WTC11 (cell line): ENCODE results near the gene XRCC1. TPM values are rescaled to one million over a fixed set of nuclear protein-coding genes. Genes with fewer than 3 reads are reported as not detected.

Source experiments
- ATAC-seq: fragments of 200-7000 bp; cut with Tn5 transposase; 2 replicates; pipeline ENCODE4 v1.10.0; 2021; ENCODE audit warnings: mild to moderate bottlenecking, moderate library complexity
- CTCF ChIA-PET: fragments of 300-600 bp; sonication (Branson Sonifier 250); formaldehyde crosslinking; loops from one replicate; lab custom pipeline; 2021; ENCODE audit warnings: antibody characterized with exemption; lab: Charles Lee
- POLR2A ChIA-PET: fragments of 350-600 bp; sonication (Branson Sonifier 250); formaldehyde crosslinking; loops from one replicate; lab custom pipeline; 2021; ENCODE audit warnings: antibody characterized with exemption; lab: Charles Lee
- DNase-seq: peaks from one replicate; pipeline ENCODE4 v3.0.0; 2021; ENCODE audit warnings: low spot score
- H3K27ac Mint-ChIP-seq: 2 replicates; pipeline ENCODE4 v1.8.0; 2021; ENCODE audit warnings: mixed read lengths
- H3K27me3 Mint-ChIP-seq: 2 replicates; pipeline ENCODE4 v1.8.0; 2021; ENCODE audit warnings: low read depth, mild to moderate bottlenecking, moderate library complexity, mixed read lengths
- H3K36me3 Mint-ChIP-seq: 2 replicates; pipeline ENCODE4 v1.8.0; 2021; ENCODE audit warnings: mixed read lengths
- H3K4me1 Mint-ChIP-seq: 2 replicates; pipeline ENCODE4 v1.8.0; 2022; ENCODE audit warnings: mixed read lengths
- H3K4me3 Mint-ChIP-seq: 2 replicates; pipeline ENCODE4 v1.8.0; 2021; ENCODE audit warnings: mild to moderate bottlenecking, moderate library complexity, mixed read lengths
- H3K9me3 Mint-ChIP-seq: 2 replicates; pipeline ENCODE4 v1.8.0; 2021; ENCODE audit warnings: mixed read lengths
- AR ChIP-seq: fragments of 250-450 bp; sonication (Bioruptor Pico); IDR thresholded peaks from 2 replicates; pipeline ENCODE4 v1.9.0; 2021; ENCODE audit warnings: mild to moderate bottlenecking
- CTCF ChIP-seq: fragments of 200-600 bp; IDR thresholded peaks from 2 replicates; pipeline ENCODE4 v1.8.0; 2022; ENCODE audit warnings: antibody characterized with exemption
- ERG ChIP-seq: fragments of 250-450 bp; sonication (Bioruptor Pico); IDR thresholded peaks from 2 replicates; pipeline ENCODE4 v1.8.0; 2021; ENCODE audit warnings: mild to moderate bottlenecking
- NFYB ChIP-seq: sonication (generic); formaldehyde crosslinking; conservative IDR thresholded peaks from 2 replicates; pipeline ENCODE4 v1.8.0; 2022; ENCODE audit warnings: low read depth, missing genetic modification reagents
- OVOL2 ChIP-seq: fragments of 250-450 bp; sonication (Bioruptor Pico); IDR thresholded peaks from 2 replicates; pipeline ENCODE4 v1.9.0; 2021; ENCODE audit warnings: mild to moderate bottlenecking, borderline replicate concordance
- PRRX2 ChIP-seq: fragments of 250-450 bp; sonication (Bioruptor Pico); IDR thresholded peaks from 2 replicates; pipeline ENCODE4 v1.8.0; 2021; ENCODE audit warnings: mild to moderate bottlenecking
- SMAD3 ChIP-seq: sonication (generic); formaldehyde crosslinking; IDR thresholded peaks from 2 replicates; pipeline ENCODE4 v1.8.0; 2022; ENCODE audit warnings: missing genetic modification reagents, mild to moderate bottlenecking, borderline replicate concordance
- TEAD1 ChIP-seq: sonication (generic); formaldehyde crosslinking; IDR thresholded peaks from 2 replicates; pipeline ENCODE4 v1.8.0; 2022; ENCODE audit warnings: mild to moderate bottlenecking, missing genetic modification reagents
- TEAD4 ChIP-seq: sonication (generic); formaldehyde crosslinking; IDR thresholded peaks from 2 replicates; pipeline ENCODE4 v1.8.0; 2022; ENCODE audit warnings: mild to moderate bottlenecking, missing genetic modification reagents
- USF1 ChIP-seq: sonication (generic); formaldehyde crosslinking; IDR thresholded peaks from 2 replicates; pipeline ENCODE4 v1.8.0; 2022; ENCODE audit warnings: mild to moderate bottlenecking, missing genetic modification reagents
- USF2 ChIP-seq: sonication (generic); formaldehyde crosslinking; IDR thresholded peaks from 2 replicates; pipeline ENCODE4 v1.8.1; 2023; ENCODE audit warnings: mild to moderate bottlenecking, missing genetic modification reagents, moderate library complexity
- ZNF138 ChIP-seq: sonication (generic); formaldehyde crosslinking; conservative IDR thresholded peaks from 2 replicates; pipeline ENCODE4 v1.8.1; 2022; ENCODE audit warnings: mild to moderate bottlenecking, moderate library complexity, missing genetic modification reagents
- ZNF263 ChIP-seq: sonication (generic); formaldehyde crosslinking; IDR thresholded peaks from 2 replicates; pipeline ENCODE4 v1.8.1; 2022; ENCODE audit warnings: low read depth, mild to moderate bottlenecking, moderate library complexity, missing genetic modification reagents
- ZNF281 ChIP-seq: sonication (generic); formaldehyde crosslinking; IDR thresholded peaks from 2 replicates; pipeline ENCODE4 v1.8.0; 2023; ENCODE audit warnings: mild to moderate bottlenecking, missing genetic modification reagents
- total RNA-seq: library from RNA; stranded (reverse); gene quantifications from 3 replicates; pipeline ENCODE4 v1.2.3, GENCODE V29; 2021

Gene XRCC1
- total RNA-seq, 1 experiment from 2014 or later: 48.3 TPM

GRCh38 chr19:43526884-43527859 is 48.2 kb downstream of the XRCC1 start, which contains the start of gene ETHE1 (continued):
- TF ChIP-seq AR (CRISPR knock-in tag): no peak
- no peak for TF ChIP-seq USF1 (CRISPR knock-in tag)
- 0 out of 2 replicates have a peak, but pooled peaks have one; percentile 40 for TF ChIP-seq ZNF281 (CRISPR knock-in tag)
- peak; percentile 69; the same call in 1 of the 2 replicates for TF ChIP-seq TEAD1 (CRISPR knock-in tag)

- peaks cover 14% of the 10 kb centered on the region for H3K4me1 Mint-ChIP-seq
- no peaks in the 10 kb centered on the region for H3K9me3 Mint-ChIP-seq
- peak overlapping the region; percentile 84 for H3K4me3 Mint-ChIP-seq
- no peaks in the 10 kb centered on the region for H3K36me3 Mint-ChIP-seq
- TF ChIP-seq ZNF138 (CRISPR knock-in tag) (no peak), ZNF263 (CRISPR knock-in tag) (no peak)
- ATAC-seq (peak; percentile 18), DNase-seq (peak; percentile 33)
- peaks cover 46% of the 10 kb centered on the region for H3K27me3 Mint-ChIP-seq
- POLR2A ChIA-PET: no interaction called here
- H3K27ac Mint-ChIP-seq: no peak overlapping the region
- CTCF ChIA-PET: interaction anchor here (0.5 to 4.9 kb wide), 9 partner anchors 9 to 100 kb away, joined by 3 to 25 read pairs (median 7); partner anchors contain the start of genes IRGQ, PHLDB3 and ZNF576
Measured at GRCh38 chr19:43525836-43526771, 49.2 kb downstream of the XRCC1 start.

GRCh38 chr19:43524922-43525835 is 50.1 kb downstream of the XRCC1 start:
- Mint-ChIP-seq H3K4me1 (peaks cover 14% of the 10 kb centered on the region), H3K36me3 (no peaks in the 10 kb centered on the region), H3K4me3 (peak overlapping the region; percentile 84), H3K27ac (peak overlapping the region; percentile 67), H3K9me3 (no peaks in the 10 kb centered on the region), H3K27me3 (peaks cover 37% of the 10 kb centered on the region)
- DNase-seq: peak; percentile 62
- CTCF ChIA-PET: interaction anchor here (0.5 to 4.9 kb wide), 8 partner anchors 10 to 143 kb away, joined by 3 to 25 read pairs (median 8); partner anchors contain the start of genes IRGQ and PHLDB3
- POLR2A ChIA-PET: no interaction called here
- peak; percentile 73 for ATAC-seq
- TF ChIP-seq CTCF (no peak), ERG (no peak), NFYB (CRISPR knock-in tag) (no peak), SMAD3 (CRISPR knock-in tag) (no peak), OVOL2 (CRISPR knock-in tag) (no peak), PRRX2 (CRISPR knock-in tag) (no peak), TEAD4 (no peak), USF2 (CRISPR knock-in tag) (no peak)
